8988T (cell line): Measurements from ENCODE around the gene PTCH1.

Source experiments
- DNase-seq: peaks from one replicate; pipeline ENCODE4 v3.0.0; 2011

The PTCH1 gene

GRCh38 chr9:95516734-95517558 is at the start of gene PTCH1:
PTCH1 (minus strand) TSS chr9:95516971.
- peak; percentile 41 for DNase-seq

GRCh38 chr9:95565982-95566381 is 49.2 kb upstream of the PTCH1 start:
- DNase-seq, result no peak

- no peak for DNase-seq
Measured at GRCh38 chr9:95561913-95562312, 45.1 kb upstream of the PTCH1 start.

- no peak for DNase-seq
Measured at GRCh38 chr9:95557142-95557541, 40.4 kb upstream of the PTCH1 start.

- DNase-seq, result no peak
Measured at GRCh38 chr9:95556521-95556920, 39.8 kb upstream of the PTCH1 start.

- DNase-seq, result no peak
Measured at GRCh38 chr9:95552814-95553546, 36.2 kb upstream of the PTCH1 start.

GRCh38 chr9:95552255-95552654 is 35.5 kb upstream of the PTCH1 start:
- DNase-seq, result no peak

GRCh38 chr9:95551406-95551805 is 34.6 kb upstream of the PTCH1 start:
- DNase-seq, result no peak

- DNase-seq, result no peak
Measured at GRCh38 chr9:95545831-95546567, 29.2 kb upstream of the PTCH1 start.

GRCh38 chr9:95533996-95534680 is 17.4 kb upstream of the PTCH1 start:
- no peak for DNase-seq

- no peak for DNase-seq
Measured at GRCh38 chr9:95529910-95530309, 13.1 kb upstream of the PTCH1 start.

GRCh38 chr9:95528908-95529502 is 12.2 kb upstream of the PTCH1 start:
- DNase-seq, result no peak

- no peak for DNase-seq
Measured at GRCh38 chr9:95522871-95523370, 6.2 kb upstream of the PTCH1 start.

GRCh38 chr9:95521699-95522098 is 4.9 kb upstream of the PTCH1 start:
- DNase-seq, result no peak

GRCh38 chr9:95517559-95518425 is 1.0 kb upstream of the PTCH1 start:
- no peak for DNase-seq

- no peak for DNase-seq
Measured at GRCh38 chr9:95516221-95516733, 494 bp downstream of the PTCH1 start.

- peak; percentile 42 for DNase-seq
Measured at GRCh38 chr9:95515272-95516113, 1.3 kb downstream of the PTCH1 start.

GRCh38 chr9:95514342-95514741 is 2.4 kb downstream of the PTCH1 start:
- no peak for DNase-seq

GRCh38 chr9:95513711-95514110 is 3.1 kb downstream of the PTCH1 start:
- DNase-seq, result no peak

GRCh38 chr9:95512709-95513095 is 4.1 kb downstream of the PTCH1 start:
- no peak for DNase-seq
